ENCODE results near the gene DST.
"Not testable (repeated sequence)": the region's sequence is repeated elsewhere in the genome, so short reads cannot be mapped to it uniquely, and the experiment has no call there.

DST gene

DNA sequence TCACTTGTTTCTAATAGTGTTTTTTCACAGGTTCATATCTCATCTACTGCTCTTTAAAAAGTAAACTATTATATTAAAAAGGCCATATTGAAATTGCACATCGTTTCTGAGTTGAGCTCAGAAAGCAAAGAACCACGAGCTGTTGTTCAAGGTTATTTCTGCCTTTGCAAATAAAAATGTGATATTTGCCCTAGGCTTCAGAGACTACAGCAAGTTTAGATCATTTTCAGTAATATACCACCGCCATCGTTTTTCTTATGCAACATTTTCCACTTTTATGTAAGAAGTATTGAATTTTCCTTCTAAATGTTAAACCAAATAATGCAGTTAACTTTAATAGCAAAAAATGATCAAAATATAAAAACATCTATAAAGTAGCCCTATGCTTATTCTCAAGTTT is 71.1 kb downstream of the DST start:
- no peak for DNase-seq (ENCODE audit: low read depth)

GRCh38 chr6:56570413-56571359 is 72.0 kb downstream of the DST start:
- DNase-seq (ENCODE audit: low read depth), result peak; percentile 53

- DNase-seq (ENCODE audit: low read depth), result no peak
These were observed 75.2 kb downstream of the DST start for GRCh38 chr6:56567501-56567900.

GRCh38 chr6:56562730-56563129 is 80.0 kb downstream of the DST start:
- not testable (repeated sequence) for DNase-seq (ENCODE audit: low read depth)

GRCh38 chr6:56556751-56557540 is 85.7 kb downstream of the DST start:
- DNase-seq (ENCODE audit: low read depth), result no peak

GRCh38 chr6:56555438-56555872 is 87.2 kb downstream of the DST start:
- no peak for DNase-seq (ENCODE audit: low read depth)

DNA sequence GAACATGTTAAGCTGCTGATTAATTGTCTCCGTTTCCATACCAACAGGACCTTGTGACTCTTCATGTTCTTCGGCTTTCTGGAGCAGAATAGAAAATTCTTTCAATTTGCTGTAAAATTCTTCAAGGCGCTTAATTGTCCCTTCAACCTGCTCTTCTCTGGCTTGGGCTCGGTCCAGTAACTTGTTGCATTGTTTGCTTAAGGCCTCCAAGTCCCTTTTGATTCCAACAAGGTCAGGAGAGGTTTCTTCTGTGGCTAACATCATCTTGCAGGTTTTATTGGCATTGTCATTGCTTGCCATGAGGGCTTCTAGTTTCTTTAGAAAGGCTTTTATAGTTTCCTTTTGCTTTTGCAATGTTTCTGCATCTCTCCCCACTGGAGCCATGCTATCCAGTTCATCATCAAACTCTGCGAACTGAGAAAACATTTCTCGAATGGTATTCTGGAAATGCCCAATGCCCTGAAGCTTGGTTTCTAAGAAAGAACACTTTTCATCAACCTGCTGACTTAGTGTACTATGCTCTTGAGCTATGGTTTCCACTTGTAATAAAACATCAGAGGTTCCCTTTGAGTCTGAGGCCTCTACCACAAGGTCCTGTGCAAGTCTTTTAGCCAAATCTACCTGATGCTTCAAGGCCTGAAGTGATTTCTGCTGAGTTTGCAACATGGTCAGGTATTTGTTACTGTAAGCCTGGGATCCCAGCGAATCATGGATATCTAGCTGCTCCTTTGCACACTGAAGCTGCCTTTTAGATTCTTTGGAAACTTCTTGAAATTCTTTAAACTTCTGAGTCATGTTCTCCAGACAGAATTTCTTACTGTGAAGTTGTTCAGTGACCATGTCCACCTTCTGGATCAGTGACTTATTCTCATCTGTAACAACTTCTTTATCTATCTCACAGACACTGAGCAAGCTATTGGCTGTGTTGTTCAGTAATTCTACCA is 90.2 kb downstream of the DST start:
- peak; percentile 34 for DNase-seq (ENCODE audit: low read depth)

DNA sequence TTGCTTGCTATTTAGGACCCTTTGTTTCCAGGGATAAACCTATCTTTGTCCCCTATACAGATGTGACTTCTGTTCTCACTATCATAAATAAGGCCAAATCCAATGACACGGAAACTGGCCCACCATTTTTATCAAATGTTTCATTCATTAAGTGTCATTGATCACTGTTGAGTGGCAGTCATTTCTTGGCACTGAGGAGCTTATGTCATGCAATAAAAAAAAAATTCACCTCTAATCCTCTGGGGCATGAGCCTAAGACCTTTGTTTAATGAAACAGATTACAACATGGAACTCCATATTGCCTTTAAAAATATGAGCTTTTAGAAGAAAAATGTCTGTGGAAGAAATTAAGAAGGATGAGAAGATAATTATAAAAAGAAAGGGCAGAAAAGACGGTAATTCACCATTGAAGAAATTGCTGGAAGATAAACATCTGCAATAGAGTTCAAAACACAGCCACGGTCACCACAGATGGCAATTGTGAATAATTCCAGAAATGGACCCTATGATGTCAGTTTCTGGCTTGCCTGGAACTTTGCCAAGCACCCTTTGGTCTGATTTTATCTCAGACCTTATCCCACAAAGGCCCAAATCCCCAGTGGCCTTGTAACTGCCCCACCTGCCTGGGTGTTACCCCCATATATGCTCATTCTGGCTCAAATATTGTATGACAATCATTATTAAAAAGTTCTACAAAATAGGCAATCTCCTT is 91.1 kb downstream of the DST start:
- DNase-seq (ENCODE audit: low read depth), result no peak

DNA sequence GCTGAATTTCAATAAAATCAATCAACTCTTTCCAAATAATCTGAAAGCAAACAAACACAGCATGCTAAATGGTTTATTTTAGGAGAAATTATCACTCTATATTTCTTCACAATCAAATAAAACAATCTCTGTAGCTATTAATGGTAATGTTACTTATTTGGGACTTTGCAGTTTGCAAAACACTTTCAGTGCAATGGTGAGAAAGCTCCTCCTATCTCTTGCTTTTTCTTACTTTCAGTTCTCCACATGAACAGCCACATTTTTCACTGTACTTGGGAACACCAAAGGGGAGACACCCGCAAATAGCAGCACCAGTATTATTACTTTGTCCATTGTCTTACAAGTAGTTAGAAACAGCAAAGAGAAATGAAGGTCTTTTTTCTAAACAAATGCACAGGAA is 92.4 kb downstream of the DST start:
- DNase-seq (ENCODE audit: low read depth), result no peak

GRCh38 chr6:56549014-56549413 is 93.7 kb downstream of the DST start:
- DNase-seq (ENCODE audit: low read depth), result peak; percentile 37

DNA sequence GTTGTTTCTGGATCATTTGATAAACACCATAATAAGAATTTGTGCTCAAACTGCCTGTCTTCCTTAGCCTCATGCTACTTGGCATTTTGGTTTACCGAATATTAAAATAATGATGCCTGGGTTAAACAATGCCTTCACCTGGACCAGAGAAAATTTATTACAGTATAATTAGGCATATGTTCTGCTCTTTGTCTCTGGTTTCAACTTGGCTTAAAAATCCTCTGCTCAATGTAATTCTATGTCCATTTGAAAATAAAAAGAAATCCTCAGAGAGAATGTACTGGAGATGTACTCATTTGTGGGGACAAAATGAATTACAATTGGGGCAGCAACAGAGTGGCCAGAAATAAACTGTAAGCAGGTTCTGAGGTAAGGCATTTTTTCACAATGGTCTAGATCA is 95.0 kb downstream of the DST start:
- no peak for DNase-seq (ENCODE audit: low read depth)

DNA sequence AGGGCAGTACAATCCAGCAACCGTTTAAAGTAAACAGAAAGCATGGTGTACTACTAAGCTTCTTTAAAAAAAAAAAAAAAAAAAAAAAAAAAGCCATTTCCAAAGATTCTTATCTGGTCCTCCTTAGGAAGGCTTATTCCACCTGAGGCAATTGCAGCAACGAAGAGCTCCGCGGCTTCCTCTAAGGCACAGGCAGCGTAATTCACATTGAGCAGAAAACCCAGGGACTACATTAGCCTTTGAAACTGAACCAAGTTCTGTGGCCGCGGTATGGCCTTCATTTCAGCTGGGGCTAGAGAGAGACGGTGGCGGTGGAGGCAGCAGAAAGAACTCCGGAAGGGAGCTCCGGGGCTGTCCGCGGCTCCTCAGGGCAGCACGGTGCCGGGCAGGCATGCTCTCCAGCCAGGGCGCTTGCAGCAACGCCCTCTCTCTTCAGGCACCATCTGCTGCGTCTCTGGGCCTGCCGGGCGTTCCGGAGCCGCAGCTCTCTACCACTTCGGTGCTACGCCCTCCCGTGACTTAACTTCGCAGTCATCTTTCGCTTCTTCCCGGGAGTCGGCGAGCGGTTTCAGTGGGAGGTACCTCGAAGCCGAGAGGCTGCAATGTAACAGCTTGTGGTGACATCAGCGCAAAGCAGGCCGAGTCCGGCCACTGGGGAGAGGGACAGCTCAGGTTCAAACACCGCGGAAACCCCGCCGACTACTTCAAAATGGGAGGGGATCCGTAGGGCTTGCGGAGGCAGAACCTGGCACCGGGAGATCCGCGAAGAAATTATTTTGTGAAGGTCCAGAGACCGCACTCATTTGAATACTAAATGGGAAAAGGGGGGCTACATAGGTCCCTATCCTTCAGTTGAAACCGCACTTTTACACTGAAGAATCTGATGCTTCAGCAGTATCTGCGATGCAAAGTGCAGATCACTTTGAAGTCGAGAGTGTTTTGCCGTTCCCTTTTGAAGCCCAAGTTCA is 100.0 kb downstream of the DST start:
- peak; percentile 99 for DNase-seq (ENCODE audit: low read depth)

- no peak for DNase-seq (ENCODE audit: low read depth)
These were observed 100.8 kb downstream of the DST start for GRCh38 chr6:56541741-56542360.

- DNase-seq (ENCODE audit: low read depth), result peak; percentile 52
These were observed 101.6 kb downstream of the DST start for GRCh38 chr6:56541030-56541600.

GRCh38 chr6:56540232-56541029 is 102.3 kb downstream of the DST start:
- no peak for DNase-seq (ENCODE audit: low read depth)

DNA sequence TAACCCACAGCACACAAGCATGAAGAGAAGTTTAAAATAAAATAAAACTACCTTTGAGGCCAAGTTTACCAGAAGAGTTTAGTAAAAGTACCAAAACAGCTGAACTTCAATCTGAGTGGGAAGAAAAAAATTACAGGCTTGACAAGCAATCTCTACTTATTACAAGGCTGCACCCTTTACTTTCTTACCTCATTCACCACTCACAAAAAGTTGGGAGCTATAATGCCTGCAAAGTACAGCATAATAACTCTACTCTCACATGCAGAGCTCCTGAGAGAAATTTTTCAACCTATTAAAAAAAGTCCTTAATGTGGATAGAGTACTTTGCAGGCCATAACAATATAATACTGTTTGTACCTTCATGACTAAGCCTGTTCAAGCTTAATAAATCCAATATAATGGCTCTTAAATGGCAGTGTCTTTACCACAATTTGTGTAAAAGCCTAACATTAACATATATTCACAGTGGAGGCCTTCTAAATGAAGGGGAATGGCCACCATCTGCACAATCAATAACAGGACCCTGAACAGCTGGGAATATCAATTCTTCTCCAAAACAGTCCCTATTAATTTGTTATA is 103.1 kb downstream of the DST start:
- no peak for DNase-seq (ENCODE audit: low read depth)

DNA sequence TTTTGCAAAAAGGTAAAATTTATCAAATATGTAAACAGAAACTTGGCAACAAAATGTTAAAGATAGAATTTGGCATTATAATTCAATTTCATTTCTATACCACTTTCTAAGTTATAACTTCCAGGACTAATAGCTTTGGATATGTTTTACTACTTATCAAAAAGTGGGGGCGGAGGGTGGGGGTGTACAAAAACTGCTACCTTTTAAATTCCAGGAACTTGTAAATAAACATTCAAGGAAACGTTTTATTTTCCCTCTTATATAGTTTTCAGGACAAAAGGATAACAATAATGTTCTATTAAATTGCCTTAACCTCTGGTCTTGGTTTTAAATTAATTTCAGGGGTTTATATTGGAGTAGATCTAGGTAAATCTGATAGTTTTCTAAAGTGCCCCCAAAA is 103.8 kb downstream of the DST start:
- no peak for DNase-seq (ENCODE audit: low read depth)

DNA sequence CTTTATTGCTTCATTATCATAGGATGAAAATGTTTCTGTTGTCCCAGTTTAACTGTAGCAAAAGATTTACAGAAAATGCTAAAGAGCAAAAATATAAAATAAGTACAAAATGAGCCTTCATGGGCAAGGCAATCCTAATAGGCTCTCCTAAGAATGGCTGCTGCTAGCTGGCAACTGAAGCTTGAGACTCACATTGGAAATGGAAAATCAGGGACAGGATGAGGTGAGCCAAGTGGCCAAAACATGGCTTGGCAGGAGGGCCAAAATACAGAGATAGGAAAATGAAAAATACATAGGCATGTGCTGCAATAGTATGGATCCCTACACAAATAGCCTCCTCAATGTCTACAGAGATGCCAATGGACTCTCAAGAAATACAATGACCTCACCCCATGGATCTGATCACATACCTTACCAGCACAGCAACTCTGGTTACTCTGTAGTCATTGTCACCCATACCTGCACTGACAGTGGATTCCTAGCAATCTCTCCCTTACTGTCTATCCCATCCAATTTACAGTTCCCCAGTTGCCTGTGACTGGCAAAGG is 105.4 kb downstream of the DST start:
- DNase-seq (ENCODE audit: low read depth), result no peak

All from ELR (cell line).